HG02642 (cell line): ENCODE results near the gene CEBPB.
"Not testable (repeated sequence)": the region's sequence is repeated elsewhere in the genome, so short reads cannot be mapped to it uniquely, and the experiment has no call there.

Experiments used
- ATAC-seq: cut with Tn5 transposase; IDR thresholded peaks from one replicate; pipeline ENCODE4 v1.9.1; 2021; ENCODE audit warnings: mild to moderate bottlenecking; ENCODE audit not compliant: unreplicated experiment, poor library complexity

CEBPB gene

DNA sequence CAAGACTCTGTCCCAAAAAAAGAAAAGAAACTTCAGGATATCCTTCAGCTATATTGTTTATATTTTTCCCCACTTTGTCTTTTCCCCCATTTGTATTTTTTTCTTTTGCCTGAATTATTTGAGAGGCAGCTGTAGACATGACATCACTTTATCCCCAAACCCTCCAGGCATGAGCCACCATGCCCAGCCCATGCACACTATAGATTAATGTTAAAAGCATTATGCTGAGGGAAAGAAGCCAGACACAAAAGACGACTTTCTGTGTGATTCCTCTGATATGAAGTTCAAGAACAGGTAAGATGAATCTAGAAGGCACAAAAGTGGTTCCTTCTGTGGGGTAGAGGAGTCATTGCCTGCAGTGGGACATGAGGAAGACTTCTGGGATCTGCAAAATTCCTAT lies 16.4 kb downstream of the CEBPB start:
- ATAC-seq, result no peak

DNA sequence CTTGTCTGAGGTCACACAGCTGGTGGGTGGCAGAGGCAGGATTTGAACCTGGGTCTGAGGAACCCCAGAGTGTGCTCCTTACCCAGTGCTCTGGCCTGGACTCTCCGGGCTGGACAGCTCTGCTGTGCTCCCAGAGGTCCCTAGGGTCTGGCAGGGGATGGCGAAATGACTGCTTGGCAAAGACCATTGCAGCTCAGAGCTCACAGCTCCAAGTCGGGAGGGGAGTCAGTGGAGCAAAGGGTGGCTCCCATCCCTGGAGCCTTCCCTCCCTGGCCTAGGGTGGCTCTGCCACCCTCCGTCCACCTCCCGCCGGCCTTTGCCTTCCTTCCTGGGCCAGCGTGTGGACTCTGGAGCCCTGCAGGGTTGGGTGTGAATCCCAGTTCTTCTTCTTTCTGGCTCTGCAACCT lies 17.5 kb downstream of the CEBPB start:
- ATAC-seq, result no peak

DNA sequence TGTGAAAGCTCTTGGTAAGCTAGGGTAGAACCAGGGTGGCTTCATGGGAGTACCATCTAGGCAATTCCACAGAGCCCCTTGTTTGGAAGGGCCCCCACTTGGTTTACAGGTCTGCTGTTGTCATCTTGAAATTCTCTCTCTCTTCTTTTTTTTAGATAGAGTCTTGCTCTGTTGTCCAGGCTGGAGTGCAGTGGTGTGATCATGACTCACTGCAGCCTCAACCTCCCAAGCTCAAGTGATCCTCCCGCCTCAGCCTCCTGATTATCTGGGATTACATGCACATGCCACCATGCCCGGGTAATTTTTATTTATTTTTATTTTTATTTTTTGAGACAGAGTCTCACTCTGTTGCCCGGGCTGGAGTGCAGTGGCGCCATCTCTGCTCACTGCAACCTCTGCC lies 18.2 kb downstream of the CEBPB start:
- not testable (repeated sequence) for ATAC-seq

DNA sequence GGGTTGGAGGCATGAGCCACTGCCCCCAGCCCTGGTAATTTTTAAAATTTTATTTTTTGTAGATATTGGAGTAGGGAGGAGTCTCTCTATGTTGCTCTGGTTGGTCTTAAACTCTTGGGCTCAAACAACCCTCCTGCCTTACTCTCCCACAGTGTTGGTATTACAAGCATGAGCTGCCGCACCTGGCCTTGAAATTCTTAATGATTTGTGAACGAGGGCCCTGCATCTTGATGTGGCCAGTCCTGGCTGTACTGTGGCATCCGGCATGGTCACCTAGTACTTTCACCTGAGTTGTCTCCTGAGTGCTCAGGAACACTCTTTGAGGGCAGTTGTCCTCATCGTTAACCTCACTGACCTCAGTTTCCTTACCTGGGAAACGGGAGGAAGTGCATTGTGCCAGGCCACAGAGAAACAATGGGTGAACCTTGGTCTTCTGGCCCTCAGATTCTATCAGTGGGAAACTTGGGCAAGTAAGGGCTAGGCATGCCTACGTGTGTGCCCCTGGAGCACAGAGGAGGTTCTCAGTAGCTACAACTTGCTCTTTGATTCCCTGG lies 19.5 kb downstream of the CEBPB start:
- no peak for ATAC-seq

DNA sequence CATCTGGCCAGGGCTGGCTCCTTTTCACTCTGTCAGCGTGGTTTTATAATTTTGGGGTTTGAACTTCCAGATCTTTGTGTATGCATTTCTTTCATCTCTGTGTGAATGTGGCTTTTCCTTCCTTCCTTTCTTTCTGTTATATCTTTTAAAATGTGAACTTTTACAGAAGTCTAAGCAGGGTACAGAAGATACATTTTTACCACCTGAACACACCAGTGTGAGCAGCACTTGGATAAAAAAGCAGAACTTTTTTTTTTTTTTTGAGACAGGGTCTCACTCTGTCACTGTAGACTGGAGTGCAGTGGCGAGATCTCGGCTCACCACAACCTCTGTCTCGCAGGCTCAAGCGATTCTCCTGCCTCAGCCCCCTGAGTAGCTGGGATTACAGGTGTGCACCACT lies 20.5 kb downstream of the CEBPB start:
- no peak for ATAC-seq

DNA sequence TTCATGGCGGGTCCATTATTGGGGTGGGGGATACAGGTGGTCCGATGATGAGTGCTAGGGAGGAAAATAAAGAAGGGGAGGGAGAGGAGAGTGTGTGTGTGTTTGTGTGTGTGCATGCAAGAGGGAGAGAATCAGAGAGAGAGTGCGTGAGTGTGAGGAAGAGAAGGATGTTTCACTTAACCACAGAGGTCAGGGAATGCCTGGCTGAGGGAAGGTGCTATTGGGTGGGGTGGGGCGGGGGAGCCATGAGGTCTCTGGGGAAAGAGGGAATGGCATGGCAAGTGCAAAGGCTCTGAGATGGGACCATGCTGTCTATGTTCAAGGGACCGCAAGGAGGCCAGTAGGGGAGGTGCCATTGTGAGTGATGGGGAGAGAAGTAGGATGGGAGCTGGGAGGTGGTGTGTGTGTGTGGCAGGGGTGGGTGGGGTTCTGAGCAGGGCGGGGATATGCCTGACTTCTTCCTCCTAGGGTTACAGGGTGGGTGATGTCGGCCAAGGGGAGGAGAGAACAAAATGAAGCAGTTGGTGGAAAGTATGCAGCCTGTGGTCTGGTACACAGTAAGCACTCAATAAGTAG lies 23.0 kb downstream of the CEBPB start:
- ATAC-seq, result no peak

DNA sequence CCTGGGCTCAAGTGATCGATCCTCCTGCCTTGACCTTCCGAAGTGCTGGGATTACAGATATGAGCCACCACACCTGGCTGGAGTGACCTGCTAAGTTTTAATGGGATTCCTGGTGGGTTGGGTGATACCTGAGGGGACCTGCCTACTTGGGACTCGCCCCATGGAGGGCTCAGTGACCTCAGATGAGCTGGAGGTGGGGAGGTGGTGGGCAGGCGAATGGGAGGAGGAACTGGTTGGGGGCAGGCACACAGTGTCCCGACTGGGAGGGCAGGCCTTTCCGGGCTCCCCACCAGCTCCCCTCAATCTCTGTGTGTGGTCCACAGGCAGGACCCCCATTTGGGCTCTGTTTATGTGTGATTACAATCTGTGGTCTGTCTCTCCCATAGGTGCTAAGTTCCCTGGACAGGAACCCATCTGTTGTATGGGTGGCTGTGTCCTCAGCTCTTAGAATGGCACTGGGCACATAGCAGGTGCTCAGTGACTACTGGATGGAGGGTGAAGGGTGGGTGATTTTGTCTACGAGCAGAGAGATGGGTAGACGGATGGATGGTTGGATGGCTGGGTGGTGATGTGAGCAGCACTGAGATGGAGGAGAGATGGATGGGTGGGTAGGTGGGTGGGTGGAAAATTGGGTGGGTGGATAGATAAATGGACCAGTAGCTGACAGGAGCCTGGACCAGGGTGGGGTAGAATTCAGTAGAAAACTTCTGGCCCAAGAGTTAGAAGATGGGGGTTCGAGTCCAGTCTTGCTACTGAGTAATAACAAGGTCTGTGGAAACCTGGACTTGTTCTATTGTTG lies 23.8 kb downstream of the CEBPB start:
- ATAC-seq, result no peak

DNA sequence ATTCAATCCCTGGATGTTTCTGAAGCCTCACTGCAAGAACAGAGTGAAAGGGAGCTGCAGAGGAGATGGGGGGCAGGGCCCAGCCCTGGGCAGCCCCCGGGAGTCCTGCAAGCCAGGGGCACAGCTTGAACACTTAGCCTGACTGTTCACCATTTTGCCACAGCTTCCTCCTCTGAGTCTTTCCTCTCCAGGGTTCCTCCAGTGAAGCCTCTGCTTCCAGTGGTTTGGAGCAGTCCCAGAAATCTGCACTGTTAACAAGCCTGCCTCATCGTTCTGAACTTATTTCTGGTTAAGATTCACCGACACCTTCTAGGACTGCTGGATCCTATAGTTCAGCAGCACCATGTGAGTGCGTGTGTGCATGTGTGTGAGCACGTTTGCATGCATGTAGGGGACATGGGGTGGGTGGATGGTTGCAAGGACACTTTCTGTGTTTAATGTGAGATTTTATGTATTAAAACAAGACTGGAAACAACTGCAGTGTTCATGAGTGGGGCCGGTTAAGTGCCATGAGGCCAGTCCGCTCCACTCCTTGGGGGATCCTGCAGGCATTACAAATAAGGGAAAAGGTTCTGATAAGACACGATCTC lies 24.6 kb downstream of the CEBPB start:
- ATAC-seq, result no peak

DNA sequence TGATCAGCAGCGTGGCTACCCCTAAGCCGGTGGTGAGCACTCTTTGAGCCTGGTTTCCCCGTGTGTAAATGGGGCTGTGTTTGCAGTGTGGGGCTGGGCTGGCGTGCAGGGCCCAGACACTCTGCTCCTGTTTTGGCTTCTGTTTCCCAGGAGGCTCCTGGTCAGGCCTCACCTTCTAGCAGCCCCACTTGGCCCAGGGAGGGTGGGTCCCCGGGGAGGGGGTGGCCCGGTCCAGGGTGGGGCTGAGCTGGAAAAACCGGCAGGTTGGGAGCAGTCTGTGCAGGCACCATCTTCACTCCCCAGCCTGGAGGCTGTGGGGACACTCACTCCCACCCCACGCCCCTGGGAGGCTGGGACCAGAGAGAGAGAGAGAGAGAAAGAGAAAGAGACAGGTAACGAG lies 25.3 kb downstream of the CEBPB start:
- ATAC-seq, result no peak

DNA sequence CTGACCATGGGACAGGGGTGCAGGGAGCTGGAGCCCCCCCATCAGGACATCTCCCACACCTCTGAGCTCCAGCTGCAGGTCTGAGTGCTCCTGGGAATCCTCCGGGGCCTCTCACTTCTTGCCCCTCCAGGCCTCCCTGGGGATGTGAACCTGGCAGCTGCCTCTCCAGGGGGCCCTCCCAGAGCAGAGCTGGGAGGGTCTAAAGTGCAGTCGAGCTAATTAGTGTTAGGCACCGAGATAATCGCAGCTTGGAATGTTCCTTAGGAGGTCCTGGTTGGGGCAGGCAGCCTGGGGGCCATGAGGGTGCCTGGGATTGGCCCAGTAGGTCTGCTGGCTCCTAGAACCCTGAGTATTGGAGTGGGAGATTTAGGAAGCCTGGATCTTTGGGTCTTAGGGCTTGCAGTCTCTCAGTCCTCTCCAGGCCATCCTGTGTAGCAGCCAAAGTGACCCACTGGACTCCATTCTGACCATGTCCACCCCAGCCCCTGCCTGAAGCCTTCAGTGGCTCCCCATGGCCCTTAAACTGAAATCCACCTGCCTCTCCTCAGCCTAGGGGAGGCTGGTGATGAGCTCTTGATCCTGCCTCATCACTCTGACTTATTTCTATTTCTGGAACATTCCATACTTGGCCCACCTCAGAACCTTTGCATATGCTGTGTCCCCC lies 26.0 kb downstream of the CEBPB start:
- ATAC-seq, result no peak

DNA sequence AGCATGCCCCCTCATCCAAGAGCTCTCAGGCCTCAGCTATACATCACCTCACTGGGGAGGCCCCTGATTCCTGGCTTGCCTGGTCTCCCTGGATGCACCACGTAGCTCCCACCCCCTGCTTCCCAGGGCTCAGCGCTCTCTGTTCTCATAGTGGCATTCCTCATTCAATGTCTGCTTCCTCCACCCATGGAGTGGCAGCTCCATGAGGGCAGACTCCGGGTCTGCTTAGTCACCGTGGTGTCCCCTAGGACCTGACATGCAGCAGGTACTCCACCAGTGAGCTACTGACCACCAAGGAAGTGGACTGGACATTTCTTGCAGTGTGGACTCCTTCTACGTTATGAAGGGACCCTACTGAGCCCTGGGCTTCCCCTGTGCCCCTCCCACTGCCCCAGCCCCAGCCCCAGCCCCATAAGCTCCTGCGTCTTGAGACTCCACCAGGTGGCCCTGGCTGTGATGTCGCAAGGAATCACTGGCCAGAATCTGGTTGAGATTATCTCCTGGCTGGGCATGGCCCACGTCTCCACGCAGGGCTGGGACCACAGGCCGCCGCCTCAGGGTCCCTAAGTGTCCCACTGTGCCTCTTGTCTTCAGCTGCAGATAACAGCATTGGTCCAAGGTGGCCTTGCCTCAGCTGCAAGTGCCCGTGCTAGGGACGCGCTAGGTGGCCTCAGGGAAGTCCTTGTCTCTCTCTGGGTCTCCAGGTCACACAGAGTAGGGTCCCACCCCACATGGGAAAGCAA lies 26.7 kb downstream of the CEBPB start:
- no peak for ATAC-seq

DNA sequence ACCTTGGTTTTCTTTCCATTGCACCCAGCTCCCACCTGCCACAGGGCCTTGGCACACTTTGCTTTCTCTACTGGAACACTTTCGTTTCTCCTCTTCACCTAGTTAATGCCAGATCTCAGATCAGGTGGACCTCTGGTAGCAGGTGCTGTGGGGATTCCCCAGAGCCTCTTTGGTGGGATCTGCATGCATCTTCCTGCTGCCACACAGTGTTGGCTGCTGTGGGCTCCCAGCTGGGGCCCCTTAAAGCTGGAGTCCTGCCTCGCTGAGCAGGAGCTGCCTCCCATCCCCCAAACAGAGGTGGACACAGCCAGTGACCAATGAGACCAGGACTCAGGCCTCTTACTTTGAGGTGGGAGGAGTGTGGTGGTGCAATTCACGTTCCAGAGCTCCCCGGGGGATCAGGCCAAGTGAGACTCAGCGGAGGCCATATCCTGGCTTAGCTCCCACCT lies 28.4 kb downstream of the CEBPB start:
- no peak for ATAC-seq

DNA sequence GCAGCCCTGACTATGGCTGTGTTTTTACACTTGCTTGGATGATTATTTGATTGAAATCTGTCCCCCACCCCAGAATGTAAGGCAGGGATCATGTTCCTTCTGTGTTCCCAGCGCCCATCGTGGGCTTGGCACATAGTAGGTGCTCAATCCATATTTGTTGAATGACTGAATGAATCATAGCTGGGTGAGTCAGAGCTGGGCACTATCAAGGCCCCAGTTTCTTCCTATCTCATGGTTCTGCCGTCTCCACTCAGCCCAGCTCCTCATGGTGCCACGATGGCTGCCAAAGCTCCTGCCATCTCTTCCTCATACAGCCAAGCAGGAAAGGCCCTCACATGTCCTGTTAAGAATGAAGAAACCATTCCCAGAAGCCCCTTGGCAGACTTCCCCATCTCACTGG lies 29.0 kb downstream of the CEBPB start:
- ATAC-seq, result no peak

DNA sequence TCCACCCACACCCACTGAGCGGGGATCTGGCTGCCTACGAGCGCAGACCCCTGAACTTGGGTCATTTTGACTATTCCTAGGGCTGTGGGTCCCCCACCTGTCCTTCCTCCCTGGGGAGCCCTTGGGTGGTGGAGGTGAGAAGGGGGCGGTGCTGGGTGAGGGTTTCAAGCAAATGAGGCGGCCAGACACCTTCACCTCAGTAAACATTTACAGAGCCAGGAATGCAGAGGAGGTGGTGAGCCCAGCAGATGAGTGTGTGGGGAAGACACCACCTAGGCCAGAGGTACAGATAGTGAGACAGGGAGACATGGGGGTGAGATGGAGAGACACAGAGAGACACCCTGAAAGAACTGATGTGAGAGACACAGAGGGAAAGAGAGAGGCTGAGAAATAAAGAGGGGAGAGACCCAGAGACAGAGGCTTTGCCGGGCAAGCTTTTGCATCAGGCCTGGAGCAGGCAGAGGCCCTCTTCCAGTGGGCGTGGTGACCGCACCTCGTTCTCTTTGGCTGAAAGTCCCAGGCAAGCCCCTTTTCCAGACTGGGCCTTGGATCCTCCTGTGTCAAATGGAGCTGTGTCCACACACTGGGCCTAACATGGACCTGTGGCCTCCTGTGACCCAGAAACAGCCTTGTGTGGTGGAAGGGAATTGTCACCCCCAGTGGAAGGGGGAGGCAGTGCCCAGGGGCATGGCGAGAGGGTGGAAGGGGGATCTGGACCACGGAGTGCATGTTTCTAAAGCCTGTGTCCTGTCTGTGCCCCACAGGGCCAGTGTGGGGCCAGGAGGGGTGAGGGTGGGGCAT lies 29.7 kb downstream of the CEBPB start:
- no peak for ATAC-seq

DNA sequence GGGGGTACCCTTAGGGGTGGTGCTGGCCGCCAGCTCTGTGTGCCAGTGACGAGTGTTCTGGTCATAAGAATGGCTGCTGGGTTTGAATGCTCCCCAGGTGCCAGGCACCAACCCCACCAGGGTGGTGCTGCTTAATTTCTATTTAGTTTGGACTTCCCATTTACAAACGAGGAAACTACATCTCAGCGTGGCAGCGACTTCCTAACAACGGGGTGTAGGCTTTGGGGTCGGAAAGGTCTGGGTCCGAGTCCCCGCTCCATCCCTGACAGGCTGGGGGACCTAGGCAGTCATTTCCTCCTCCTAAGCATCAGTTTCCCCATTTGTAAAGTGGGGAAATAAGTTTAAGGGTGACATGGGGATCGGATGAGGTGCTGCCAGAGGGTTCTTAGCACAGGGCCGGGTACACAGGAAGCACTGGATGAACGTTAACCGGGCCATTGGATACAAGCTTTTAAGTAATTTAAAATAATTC lies 30.3 kb downstream of the CEBPB start:
- no peak for ATAC-seq

DNA sequence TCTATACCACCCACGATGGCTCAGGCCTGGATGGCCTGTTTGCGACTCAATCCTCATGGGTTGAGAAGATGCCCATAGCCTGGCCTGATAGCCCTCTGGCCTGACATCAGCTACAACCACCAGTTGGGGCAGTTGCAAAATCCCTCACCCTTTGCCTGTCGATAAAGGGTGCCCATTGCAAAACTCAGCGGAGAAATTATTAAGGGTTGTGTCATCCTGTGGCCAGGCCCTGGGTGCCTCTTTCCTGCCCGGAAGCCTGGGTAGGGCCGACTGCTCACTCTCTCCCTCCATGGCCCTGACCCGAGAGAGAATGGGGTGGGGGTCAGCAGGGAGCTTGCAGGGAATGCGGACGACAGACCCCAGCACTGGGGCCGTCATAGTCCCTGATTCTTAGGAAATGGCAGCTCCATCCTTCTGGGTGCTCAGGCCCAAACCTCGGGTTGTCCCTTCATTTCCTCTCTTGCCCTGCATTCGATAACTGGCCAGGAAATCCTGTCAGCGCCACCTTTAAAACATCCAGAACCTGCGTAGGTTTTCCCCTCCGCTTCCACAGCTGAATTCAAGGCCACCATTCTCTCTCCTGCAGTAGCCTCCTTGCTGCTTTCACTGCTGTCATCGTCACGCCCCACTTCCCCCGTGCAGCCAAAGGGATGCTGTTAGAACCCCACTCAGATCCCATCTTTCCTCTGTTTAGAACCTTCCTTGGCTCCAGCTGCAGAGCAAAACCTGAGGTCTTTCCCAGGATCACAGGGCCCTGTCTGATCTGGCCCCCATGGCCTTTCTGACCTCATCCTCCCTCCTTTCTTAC lies 31.1 kb downstream of the CEBPB start:
- no peak for ATAC-seq

DNA sequence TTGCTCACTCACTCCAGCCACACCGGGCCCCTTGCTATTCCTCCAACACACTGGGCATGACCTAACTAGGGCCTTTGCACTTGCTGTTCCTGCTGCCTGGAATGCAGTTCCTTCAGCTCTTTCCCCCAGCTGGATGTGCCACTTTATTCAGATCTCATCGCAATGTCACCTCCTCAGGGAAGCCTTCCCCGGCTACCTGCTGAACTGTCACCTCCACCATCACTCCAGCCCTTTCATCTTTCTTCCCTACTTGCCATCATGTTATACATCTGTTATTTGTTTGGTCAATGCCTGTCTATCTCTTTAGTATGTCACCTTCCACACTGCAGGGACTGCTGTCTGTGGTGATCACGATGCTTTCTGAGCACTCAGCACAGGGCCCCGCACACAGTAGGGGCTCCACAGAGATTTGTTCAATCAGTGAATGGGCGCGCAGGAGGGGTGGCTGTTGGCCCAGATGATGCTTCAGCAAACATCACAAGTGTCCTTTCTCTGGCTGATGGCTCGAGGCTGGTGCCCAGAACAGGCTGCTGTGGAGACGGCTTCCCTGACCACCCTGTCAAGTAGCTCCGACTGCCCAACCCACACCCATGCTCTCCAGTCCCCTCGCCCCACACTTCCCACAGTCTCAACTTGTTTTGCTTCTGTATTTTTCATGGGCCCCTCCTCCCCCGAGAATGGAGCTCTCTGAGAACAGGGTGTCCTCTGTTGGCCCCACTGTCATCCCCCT lies 31.8 kb downstream of the CEBPB start:
- ATAC-seq, result no peak
